HepG2 (cell line): ENCODE results near the gene DNAJC4. TPM values are rescaled to one million over a fixed set of nuclear protein-coding genes. Genes with fewer than 3 reads are reported as not detected.
A peak's percentile ranks its signal among the peaks of the same experiment; 100 is the strongest.

Experiments used
- CHD2 ChIP-seq: IDR thresholded peaks from 2 replicates; pipeline ENCODE4 v1.6.1; 2011; ENCODE audit warnings: low read depth, low read length, improper control_type of control experiment
- DR1 ChIP-seq: sonication (generic); formaldehyde crosslinking; IDR thresholded peaks from 2 replicates; pipeline ENCODE4 v1.8.0; 2021; ENCODE audit warnings: mild to moderate bottlenecking, missing genetic modification reagents, inconsistent platforms
- HMGXB3 ChIP-seq: sonication (generic); formaldehyde crosslinking; IDR thresholded peaks from 2 replicates; pipeline ENCODE4 v1.4.0; 2020; ENCODE audit warnings: missing genetic modification reagents, borderline replicate concordance
- HOXA5 ChIP-seq: sonication (generic); formaldehyde crosslinking; IDR thresholded peaks from 2 replicates; pipeline ENCODE4 v1.4.0; 2020; ENCODE audit warnings: missing genetic modification reagents
- KAT7 ChIP-seq: IDR thresholded peaks from 2 replicates; pipeline ENCODE4 v1.6.1; 2018; ENCODE audit warnings: borderline replicate concordance, missing compliant biosample characterization
- MEIS2 ChIP-seq: sonication (generic); formaldehyde crosslinking; IDR thresholded peaks from 2 replicates; pipeline ENCODE4 v1.9.0; 2021; ENCODE audit warnings: mild to moderate bottlenecking, missing genetic modification reagents
- MLX ChIP-seq: IDR thresholded peaks from 2 replicates; pipeline ENCODE4 v1.6.1; 2016
- MNT ChIP-seq: fragments of 450-650 bp; IDR thresholded peaks from 2 replicates; pipeline ENCODE4 v1.6.1; 2016
- NONO ChIP-seq, 2 experiments: fragments of 450-650 bp in 1 of 2; sonication (generic) in 1 of 2; formaldehyde crosslinking in 1 of 2; IDR thresholded peaks in 1 of 2; conservative IDR thresholded peaks in 1 of 2; 2 replicates each; pipeline versions ENCODE4 v1.6.1 to v1.8.0; 2017 to 2022; ENCODE audit warnings: mild to moderate bottlenecking in 1 of 2, missing genetic modification reagents in 1 of 2, moderate library complexity in 1 of 2
- PRDM4 ChIP-seq: sonication (generic); formaldehyde crosslinking; IDR thresholded peaks from 2 replicates; pipeline ENCODE4 v1.9.0; 2021; ENCODE audit warnings: missing genetic modification reagents, borderline replicate concordance
- TAF15 ChIP-seq: fragments of 200-400 bp; formaldehyde crosslinking; IDR thresholded peaks from one replicate; pipeline ENCODE4 v1.6.1; 2018; ENCODE audit warnings: mild to moderate bottlenecking, low read depth, low read length; ENCODE audit not compliant: poor library complexity, severe bottlenecking
- TMF1 ChIP-seq: sonication (generic); formaldehyde crosslinking; IDR thresholded peaks from 2 replicates; pipeline ENCODE4 v1.8.1; 2022; ENCODE audit warnings: low read depth, missing genetic modification reagents
- ZBTB21 ChIP-seq: sonication (generic); formaldehyde crosslinking; IDR thresholded peaks from 2 replicates; pipeline ENCODE4 v1.4.0; 2020; ENCODE audit warnings: missing genetic modification reagents
- ZBTB37 ChIP-seq: sonication (generic); formaldehyde crosslinking; IDR thresholded peaks from 2 replicates; pipeline ENCODE4 v1.4.0; 2020; ENCODE audit warnings: mild to moderate bottlenecking, missing genetic modification reagents
- ZNF337 ChIP-seq: sonication (generic); formaldehyde crosslinking; IDR thresholded peaks from 2 replicates; pipeline ENCODE4 v1.5.1; 2020; ENCODE audit warnings: missing genetic modification reagents, low read depth, mild to moderate bottlenecking, borderline replicate concordance
- ZNF549 ChIP-seq: sonication (generic); formaldehyde crosslinking; IDR thresholded peaks from 2 replicates; pipeline ENCODE4 v1.5.0; 2020; ENCODE audit warnings: missing genetic modification reagents
- ZNF7 ChIP-seq: IDR thresholded peaks from 2 replicates; pipeline ENCODE4 v1.6.1; 2016; ENCODE audit warnings: missing biosample characterization, missing genetic modification reagents
- ZNF816 ChIP-seq: sonication (generic); formaldehyde crosslinking; IDR thresholded peaks from 2 replicates; pipeline ENCODE4 v1.8.0; 2022; ENCODE audit warnings: missing genetic modification reagents, mild to moderate bottlenecking, borderline replicate concordance
- polyA plus RNA-seq, 8 experiments: library from polyadenylated mRNA; depleted of rRNA in 3 of 8; stranded (reverse) in 7 of 8; unstranded in 1 of 8; fragments of >200 nt; fragmentation: Illumina TruSeq in 4 of 8; extraction: Trizol in 4 of 8; gene quantifications; 2 replicates each; pipeline versions ENCODE4 v1.2.1 to v1.2.3, GENCODE V29; 2011 to 2016; ENCODE audit warnings: low read depth in 4 of 8, missing spikeins in 1 of 8, mixed read lengths in 1 of 8; ENCODE audit not compliant: insufficient read depth in 1 of 8
- total RNA-seq, 5 experiments: library from RNA; depleted of rRNA; stranded (reverse); fragments of >200 nt; fragmentation: Illumina TruSeq; extraction: Trizol; gene quantifications; 2 replicates each; pipeline ENCODE4 v1.2.3, GENCODE V29; 2016; ENCODE audit warnings: low read depth in 1 of 5

Gene DNAJC4
- total and polyA plus RNA-seq, 2 of the 13 experiments (the other 11 are each of a cell fraction or from before 2014, with no cell fraction given): 10.3 to 60.8 TPM

GRCh38 chr11:64185693-64186491 lies 44.5 kb upstream of the DNAJC4 start, which contains the start of gene STIP1 (continued):
- no peak for TF ChIP-seq PRDM4 (CRISPR knock-in tag)
- no peak for TF ChIP-seq ZNF7 (CRISPR knock-in tag)
- TF ChIP-seq MLX: no peak
- TF ChIP-seq MNT: peak; percentile 36; the same call in 1 of the 2 replicates
- TF ChIP-seq CHD2: peak; percentile 67; the same call in 1 of the 2 replicates
- TF ChIP-seq TMF1: no peak; the same call in 1 of the 2 replicates
- no peak for TF ChIP-seq ZNF549
- TF ChIP-seq HOXA5 (CRISPR knock-in tag): peak; percentile 31
- peak; percentile 54; the same call in 1 of the 2 replicates for TF ChIP-seq MEIS2 (CRISPR knock-in tag)
- no peak for TF ChIP-seq ZBTB37 (CRISPR knock-in tag)
- peak; percentile 73; the same call in 1 of the 2 replicates for TF ChIP-seq HMGXB3 (CRISPR knock-in tag)
- TF ChIP-seq KAT7: no peak; the same call in 1 of the 2 replicates
- no peak for TF ChIP-seq ZNF337 (CRISPR knock-in tag)
- no peak for TF ChIP-seq TAF15
- no peak for TF ChIP-seq NONO (IDR thresholded peaks at IDR 0.05)
- no peak for TF ChIP-seq NONO (CRISPR knock-in tag; conservative IDR thresholded peaks at IDR 0.05)
- TF ChIP-seq DR1 (CRISPR knock-in tag): peak; percentile 78; the same call in 1 of the 2 replicates
- no peak for TF ChIP-seq ZNF816
- TF ChIP-seq ZBTB21 (CRISPR knock-in tag): 0 out of 2 replicates have a peak, but pooled peaks have one; percentile 17
